Measurements from ENCODE around the gene SLC25A46.

- TF ChIP-seq, protein P1, sequence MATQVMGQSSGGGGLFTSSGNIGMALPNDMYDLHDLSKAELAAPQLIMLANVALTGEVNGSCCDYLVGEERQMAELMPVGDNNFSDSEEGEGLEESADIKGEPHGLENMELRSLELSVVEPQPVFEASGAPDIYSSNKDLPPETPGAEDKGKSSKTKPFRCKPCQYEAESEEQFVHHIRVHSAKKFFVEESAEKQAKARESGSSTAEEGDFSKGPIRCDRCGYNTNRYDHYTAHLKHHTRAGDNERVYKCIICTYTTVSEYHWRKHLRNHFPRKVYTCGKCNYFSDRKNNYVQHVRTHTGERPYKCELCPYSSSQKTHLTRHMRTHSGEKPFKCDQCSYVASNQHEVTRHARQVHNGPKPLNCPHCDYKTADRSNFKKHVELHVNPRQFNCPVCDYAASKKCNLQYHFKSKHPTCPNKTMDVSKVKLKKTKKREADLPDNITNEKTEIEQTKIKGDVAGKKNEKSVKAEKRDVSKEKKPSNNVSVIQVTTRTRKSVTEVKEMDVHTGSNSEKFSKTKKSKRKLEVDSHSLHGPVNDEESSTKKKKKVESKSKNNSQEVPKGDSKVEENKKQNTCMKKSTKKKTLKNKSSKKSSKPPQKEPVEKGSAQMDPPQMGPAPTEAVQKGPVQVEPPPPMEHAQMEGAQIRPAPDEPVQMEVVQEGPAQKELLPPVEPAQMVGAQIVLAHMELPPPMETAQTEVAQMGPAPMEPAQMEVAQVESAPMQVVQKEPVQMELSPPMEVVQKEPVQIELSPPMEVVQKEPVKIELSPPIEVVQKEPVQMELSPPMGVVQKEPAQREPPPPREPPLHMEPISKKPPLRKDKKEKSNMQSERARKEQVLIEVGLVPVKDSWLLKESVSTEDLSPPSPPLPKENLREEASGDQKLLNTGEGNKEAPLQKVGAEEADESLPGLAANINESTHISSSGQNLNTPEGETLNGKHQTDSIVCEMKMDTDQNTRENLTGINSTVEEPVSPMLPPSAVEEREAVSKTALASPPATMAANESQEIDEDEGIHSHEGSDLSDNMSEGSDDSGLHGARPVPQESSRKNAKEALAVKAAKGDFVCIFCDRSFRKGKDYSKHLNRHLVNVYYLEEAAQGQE (IDR thresholded peaks at IDR 0.05; ENCODE audit: insufficient read depth in 1 of 2, low read depth in 2 of 2, low read length in 2 of 2): no peak
- no peak for TF ChIP-seq FOXP2 (optimal IDR thresholded peaks at IDR 0.05; ENCODE audit: borderline replicate concordance, extremely low read depth, extremely low read length, insufficient read depth)
Observed at GRCh38 chr5:110734101-110734500, 4.7 kb upstream of the SLC25A46 start.

Data from PFSK-1 (cell line).